Globus pallidus (tissue), 1 donor: ENCODE measurements around the gene KIF7.

Source experiments
- DNase-seq: peaks from one replicate; pipeline ENCODE4 v3.0.0-alpha.2; 2015; ENCODE audit warnings: low spot score

The KIF7 gene

GRCh38 chr15:89648106-89649012 is 6.9 kb downstream of the KIF7 start:
- no peak for DNase-seq

GRCh38 chr15:89647191-89647851 is 7.9 kb downstream of the KIF7 start:
- DNase-seq: peak; percentile 21

GRCh38 chr15:89646416-89647141 is 8.7 kb downstream of the KIF7 start:
- DNase-seq: no peak

- DNase-seq: no peak
These were observed 9.6 kb downstream of the KIF7 start for GRCh38 chr15:89645680-89646079.

- no peak for DNase-seq
These were observed 13.2 kb downstream of the KIF7 start for GRCh38 chr15:89642106-89642505.

DNA sequence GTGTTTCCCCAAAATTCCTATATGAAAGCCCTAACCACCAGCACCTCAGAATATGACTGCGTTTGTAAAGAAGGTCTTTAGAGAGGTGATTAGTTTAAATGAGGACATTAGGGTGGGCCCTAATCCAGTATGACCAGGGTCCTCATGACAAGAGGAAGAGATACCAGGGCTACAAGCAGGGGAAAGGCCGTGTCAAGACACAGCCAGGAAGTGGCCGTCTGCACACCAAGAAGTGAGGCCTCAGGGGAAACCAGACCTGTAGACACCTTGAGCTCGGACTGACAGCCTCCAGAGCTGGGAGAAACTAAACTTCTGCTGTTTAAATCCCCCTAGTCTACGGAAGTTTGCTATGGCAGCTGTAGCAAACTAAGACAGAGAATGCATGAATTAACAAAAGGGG is 14.2 kb downstream of the KIF7 start:
- DNase-seq: no peak

- DNase-seq: no peak
These were observed 15.0 kb downstream of the KIF7 start for GRCh38 chr15:89640245-89640644.

- DNase-seq: no peak
These were observed 21.7 kb downstream of the KIF7 start for GRCh38 chr15:89633585-89633984.

GRCh38 chr15:89632563-89633430 is 22.5 kb downstream of the KIF7 start:
- no peak for DNase-seq

DNA sequence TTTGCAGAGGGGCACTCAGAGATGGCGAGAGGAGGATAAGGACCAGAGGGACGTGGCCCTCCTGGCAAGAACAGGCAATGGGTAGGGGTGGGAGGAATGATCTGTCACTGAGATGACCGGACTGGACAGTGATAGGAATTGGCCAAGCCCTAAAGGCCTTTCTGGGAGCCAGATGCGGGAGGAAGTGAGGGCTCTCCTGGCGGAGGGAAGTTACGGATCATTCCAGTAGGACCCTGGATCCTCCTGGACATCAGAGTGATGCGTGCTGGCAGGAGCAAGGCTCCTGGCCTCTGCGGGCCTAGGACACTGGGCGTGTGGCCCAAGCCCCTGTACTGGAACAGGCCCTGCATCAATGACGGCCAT is 23.4 kb downstream of the KIF7 start:
- DNase-seq: no peak

- DNase-seq: no peak
These were observed 24.0 kb downstream of the KIF7 start for GRCh38 chr15:89630974-89631901.

DNA sequence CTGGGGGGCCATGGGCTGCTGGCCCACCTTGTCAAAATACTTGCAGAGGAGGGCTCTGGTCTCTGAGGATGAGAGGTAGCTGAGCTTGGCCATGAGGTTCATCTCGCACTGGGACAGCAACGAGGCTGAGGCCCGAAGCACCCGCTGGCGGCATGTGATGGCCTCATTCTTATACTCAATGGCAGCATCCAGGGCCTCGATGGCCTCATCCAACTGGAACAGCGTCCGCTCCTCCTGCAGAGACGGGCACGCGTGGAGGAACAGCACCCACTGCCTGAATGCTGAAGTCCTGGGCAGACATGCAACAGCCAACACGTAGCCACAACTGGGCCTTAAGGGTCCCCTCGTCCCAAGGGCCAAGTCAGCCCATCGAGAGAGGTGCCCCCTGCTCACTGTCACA is 25.0 kb downstream of the KIF7 start:
- no peak for DNase-seq

DNA sequence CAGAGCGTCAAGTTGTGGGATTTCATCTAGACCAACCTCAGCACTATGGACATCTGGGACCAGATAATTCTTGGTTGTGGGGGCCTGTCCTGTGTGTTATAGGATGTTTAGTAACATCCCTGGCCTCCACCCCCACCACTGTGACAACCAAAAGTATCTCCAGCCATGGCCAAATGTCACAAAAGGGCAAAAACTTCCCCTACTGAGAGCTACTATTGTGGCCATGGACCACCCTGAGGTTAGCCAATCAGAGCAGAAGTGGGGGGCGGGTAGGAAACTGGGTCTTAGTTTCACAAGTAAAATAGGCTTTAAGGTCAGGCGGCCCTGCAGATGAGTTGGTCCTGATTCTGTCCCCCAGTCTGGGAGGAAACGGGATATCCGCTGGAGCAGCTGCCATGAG is 25.4 kb downstream of the KIF7 start:
- no peak for DNase-seq

DNA sequence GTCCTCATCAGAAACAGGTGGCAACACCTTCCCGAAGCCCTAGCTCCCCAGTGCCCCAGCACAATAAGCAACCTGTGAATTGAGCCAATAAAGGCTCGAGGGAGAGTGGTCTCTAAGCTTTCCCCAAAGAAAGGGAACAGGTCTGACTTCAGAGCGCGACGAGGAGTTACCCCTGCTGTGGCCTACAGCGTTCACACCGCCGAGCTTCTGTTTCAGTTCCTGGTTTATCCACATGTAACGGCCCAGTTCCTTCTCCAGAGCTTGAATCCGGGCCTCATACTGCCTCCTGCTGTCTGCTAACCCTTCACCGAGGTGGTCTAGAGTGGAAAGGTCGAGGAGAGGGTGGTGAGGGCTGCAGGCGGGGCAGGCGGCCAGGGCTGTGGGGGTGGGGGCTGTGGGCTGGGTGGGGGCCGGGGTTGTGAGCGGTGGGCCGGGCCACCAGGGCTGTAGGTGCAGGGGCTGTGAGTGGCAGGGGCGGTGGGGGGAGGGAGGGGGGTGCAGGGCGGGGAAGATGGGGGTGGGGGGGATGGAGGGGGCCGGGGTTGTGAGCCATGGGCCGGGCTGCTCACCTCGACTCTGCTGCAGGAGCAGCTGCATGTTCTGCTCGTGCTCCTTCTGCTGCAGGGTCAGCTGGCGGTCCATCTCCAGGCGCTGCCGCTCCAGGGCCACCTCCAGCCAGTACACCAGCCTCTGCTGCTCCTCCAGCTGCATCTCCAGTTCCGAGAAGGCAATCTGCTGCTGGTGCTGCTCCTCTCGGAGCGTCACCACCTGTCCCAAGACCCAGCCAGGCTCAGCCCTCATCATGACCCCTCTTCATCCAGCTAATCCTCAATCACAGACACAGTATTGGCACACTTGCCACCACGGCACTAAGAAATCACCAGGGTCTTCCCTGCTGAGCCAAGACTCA is 26.2 kb downstream of the KIF7 start:
- DNase-seq: no peak

DNA sequence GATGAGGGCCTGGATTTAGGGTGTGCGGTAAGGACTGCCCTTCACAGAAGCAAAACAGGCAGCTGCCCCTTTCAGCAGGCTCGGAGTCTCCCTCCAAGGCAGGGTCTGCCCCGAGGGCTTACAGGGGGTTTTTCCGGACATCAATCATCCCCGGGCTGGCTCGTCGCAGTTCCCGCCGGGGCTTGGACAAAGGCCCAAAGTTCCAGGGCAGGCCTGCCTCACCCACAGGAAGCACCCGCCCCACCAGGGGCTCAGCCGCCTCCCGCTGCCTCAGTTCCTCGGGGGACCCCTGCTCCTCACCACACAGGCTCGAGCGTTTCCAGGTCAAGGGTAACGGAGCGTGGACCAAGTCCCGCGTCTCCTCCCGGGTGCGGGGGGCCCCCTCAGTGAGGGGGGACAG is 27.0 kb downstream of the KIF7 start:
- DNase-seq: no peak

DNA sequence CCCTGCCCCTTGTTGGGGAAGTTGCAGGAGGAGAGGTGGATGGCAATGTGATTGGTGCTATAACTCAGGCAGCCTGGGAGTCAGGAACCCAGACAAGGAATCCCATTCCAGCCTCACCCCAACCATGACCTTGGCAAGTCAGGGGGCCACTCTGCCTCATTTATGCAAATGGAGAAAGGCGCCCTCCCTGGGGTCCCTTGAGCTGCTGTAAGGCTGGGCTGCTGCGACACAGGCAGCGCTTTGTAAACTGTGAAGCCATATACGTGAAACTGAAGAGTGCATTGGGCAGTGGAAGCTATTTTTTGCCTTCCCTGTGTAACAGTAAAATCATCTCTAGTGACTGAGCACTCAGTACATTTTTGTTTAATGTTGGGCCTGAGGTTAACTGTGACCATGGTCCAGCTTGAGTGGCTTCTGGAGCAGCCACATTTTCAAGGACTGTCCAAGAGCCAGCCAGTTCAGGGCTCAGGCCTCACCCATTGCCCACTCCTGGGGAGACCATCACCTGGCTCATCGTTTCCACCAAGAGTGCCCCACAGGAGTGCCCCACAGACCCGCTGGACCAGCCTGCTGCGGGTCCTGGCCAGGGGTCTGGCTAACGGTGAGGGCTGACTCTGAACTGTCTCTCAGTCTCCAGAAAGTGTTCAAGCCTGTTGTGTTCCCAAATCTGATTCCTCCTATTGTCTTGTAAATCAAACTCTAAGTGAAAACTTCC is 27.9 kb downstream of the KIF7 start:
- no peak for DNase-seq

DNA sequence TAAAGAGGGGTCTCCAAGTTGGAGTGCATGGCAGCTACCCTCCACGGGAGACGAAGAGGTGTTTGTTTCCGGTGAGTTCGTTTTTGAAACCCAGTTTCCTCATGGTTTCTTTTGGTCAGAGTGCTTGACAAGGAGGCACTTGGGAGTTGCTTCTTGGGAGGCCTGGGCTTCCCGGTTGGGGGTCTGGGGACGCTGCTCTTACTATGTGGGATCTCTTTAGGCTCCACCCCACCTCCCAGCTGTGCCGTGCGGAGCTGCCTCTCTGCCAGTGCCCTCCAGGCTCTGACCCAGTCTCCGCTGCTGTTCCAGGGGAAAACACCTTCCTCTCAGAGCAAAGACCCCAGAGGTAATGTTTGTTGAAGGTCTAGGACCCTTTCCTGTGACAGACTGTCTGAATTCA is 29.6 kb downstream of the KIF7 start:
- DNase-seq: no peak

- no peak for DNase-seq
These were observed 32.1 kb downstream of the KIF7 start for GRCh38 chr15:89623165-89623564.

- DNase-seq: no peak
These were observed 33.7 kb downstream of the KIF7 start for GRCh38 chr15:89621547-89621946.
